ENCODE measurements around the gene DOCK8.
A peak's percentile ranks its signal among the peaks of the same experiment; 100 is the strongest.

The DOCK8 gene

DNA sequence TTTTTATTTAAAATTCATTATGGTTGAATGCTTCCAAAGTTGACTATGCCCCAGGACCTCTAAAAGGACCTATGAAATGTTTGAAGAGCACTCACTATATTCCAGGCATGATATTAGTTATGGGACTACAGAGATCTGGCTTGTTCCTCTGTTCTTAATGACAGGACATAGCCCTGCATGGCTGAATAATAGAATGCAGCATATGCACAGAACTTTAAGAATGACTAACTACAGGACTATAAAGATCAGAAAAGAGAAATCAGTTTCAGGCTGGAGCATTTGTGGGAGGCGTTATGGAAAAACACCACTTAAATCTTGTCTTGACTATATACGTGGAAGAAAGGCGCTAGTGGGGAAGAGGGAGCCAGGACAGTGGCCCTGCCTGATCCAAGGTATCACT is 239.2 kb downstream of the DOCK8 start:
- H3K4me3 ChIP-seq (ENCODE audit: low read depth, low read length): no peak overlapping the region

DNA sequence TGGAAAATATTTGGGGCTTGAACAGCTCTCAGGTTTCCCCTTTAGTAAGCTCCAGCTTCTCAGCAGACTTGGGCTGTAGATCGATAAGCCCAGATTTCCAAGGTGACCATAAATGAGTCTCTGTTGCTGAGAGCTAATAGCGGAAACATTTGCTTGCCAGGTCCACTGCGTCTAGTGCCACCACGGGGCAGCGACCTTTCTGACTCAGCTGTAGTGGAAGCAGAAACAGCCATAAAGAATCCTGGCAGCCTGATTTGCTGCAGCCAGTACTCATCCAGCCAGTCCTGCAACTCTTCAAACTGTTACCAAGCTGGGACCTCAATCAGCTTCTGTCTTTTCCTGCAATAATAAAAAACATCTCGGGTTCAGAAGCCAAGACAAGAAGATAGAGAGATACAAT is 241.7 kb downstream of the DOCK8 start:
- no peak overlapping the region for H3K4me3 ChIP-seq (ENCODE audit: low read depth, low read length)

DNA sequence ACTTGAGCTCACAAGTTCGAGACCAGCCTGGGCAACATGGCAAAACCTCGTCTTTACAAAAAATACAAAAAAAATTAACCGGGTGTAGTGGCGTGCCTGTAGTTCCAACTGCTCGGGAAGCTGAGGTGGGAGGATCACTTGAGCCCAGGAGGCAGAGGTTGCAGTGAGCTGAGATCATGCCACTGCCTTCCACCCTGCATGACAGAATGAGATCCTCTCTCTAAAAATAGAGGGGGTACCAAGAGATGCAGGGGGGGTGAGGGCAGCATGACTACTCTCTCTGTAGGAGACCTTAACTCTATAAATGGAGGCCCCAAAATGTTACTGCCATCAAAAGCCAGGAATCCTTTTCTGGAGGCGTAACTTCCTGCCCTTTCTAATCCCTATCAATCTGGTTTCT is 243.9 kb downstream of the DOCK8 start:
- no peak overlapping the region for H3K4me3 ChIP-seq (ENCODE audit: low read depth, low read length)

DNA sequence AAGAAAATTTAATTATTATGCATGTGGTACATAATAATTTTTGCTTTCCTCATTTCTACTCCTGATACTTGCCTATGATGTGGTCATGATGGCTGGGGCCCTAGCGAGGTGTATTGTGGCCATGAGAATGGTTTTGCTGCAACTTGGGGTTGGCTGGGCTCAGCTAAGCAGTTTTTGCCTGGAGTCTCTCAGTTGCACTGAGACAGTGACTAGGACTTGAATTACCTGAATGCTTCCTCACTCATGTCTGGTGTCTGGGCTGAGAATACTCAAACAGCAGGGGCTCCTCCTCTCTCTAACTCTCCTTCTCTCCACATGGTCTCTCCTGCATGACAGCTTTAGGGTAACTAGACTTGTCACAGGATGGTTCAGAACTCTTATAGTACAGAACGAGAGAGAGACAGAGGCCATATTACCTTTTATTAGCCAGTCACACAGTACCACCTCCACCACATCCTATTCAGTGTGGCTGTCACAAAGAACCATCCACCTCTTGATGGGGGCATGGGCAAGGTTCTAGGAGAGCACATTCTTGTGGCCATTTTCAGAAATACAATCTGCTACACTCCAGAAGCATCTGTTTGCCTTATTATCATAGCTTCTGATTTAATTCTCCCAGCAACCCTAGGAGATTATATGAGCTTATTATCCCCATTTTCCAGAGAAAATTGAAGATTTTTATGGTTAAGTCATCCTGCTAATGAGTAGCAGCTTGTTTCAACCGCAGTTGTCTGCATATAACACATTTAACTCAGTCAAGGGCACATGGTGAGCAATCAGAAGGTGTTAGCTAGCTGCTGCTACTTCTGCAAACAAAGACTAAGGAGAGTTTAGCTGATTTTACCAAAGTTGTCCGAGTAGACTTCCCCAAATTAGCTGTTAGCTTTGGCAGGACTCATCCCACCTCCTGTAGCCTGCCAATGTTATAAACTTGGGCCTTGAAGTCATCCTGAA is 245.1 kb downstream of the DOCK8 start:
- no peak overlapping the region for H3K4me3 ChIP-seq (ENCODE audit: low read depth, low read length)

DNA sequence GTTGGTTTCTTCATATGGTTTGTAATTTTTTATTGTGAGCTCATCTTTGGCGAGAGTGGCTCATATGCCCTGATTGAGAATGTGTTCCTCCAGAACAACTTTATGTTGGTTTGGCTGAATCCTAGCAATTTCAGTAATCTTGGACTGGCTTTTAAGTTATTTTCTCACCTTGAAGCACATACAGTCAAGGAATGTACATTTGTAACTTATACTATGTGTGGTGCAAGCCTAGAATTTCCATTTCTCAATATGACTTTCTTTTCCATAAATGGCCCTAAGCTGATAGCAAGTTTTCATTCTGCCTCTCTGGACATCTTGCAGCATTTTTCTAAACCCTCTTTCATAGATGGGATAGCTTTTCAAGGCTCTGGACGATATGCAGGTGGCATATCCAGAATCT is 247.5 kb downstream of the DOCK8 start:
- no peak overlapping the region for H3K4me3 ChIP-seq (ENCODE audit: low read depth, low read length)

DNA sequence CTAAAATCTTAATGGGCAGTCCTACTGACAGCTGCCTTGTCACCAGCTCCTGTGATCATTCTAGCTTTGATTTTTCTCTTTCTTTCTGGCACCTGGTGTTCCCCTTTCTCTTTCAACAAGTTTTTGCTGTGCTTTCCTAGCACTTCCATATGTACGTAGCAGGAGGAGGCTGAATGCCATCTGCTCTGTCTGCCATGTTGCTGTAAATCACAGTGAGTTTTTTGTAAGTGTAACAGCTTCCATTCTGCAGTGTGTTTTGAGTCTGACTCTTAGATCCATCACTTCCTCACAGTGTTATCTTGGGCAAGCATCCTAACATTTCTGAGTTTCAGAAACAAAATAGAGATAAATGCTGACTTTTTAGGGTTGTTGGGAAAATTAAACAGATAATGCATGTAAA is 247.9 kb downstream of the DOCK8 start:
- no peak overlapping the region for H3K4me3 ChIP-seq (ENCODE audit: low read depth, low read length)

DNA sequence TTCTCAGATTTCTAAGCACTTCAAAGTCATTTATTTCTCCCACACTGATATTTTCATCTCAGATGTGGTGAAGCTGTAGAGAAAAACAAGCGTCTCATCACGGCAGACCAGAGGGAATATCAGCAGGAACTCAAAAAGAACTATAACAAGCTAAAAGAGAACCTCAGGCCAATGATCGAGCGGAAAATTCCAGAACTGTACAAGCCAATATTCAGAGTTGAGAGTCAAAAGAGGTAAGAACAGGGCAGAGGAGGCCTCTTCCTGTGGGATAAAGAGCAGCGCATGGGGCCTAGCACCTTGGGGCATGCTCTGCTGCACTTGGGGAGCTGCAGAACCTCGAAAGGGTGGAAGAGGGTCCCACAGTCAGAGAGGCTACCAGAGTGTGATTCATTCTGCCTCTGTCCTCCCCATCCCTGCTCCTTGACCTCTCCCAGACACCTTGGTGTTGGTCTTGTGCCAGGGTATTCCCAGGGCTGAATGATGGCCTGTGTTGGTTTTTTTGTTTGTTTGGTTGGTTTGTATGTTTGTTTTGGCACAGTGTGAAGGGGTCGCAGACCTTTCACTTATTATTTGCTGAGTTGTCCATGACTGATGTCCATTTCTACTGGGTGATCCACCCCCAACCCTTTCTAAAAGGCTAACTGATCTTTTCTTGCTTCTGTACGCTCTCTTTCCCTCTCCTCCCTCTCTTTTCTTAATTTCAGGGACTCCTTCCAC is 248.9 kb downstream of the DOCK8 start:
- H3K4me3 ChIP-seq (ENCODE audit: low read depth, low read length): no peak overlapping the region

DNA sequence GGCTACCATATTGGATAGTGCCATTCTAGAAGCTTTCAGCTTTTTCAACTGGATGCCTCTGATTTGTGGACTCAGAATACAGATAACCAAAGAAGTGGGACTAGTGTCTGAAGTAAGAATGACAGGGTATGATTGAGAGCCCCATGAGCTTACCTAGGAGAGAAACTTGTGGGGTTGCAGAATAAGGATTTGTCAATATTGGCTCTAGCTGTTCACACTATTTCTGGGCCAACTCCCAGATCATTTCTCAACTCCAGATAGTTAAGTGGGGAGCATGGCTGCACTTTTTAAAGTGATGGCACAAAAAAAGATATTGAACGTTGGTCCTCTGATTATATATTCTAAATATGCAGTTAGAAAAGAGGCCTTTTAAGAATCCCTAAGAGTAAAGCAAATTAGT is 252.1 kb downstream of the DOCK8 start:
- no peak overlapping the region for H3K4me3 ChIP-seq (ENCODE audit: low read depth, low read length)

DNA sequence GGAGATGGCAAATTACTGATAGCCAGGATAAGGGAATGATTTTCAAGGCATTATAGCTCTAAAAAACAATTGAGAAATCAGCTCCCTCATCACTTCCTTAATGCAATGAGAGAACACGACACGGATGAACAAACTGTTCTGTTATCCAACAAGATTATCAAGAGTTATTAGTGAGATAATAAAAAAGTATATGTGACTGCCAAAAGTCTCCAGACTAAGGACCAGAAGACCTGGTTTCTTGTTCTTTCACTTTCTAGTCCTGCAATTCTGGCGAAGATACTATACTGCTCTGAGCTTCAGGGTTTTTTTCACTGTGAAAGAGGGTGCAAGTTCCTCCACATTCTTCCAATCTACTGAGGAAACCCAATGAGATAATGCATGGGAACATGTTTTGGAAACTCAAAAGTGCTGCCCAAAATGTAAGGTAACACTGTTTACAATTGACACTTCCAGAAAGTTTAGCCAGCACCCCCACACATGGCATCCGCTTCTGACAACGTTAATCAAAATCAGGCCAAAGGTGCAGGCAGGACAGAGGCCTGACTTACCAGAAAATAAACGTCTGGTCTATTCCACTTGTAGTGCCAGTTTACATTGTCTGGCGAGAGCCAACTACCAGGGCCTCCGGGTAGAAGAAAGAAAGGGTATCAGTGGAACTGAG is 254.2 kb downstream of the DOCK8 start:
- no peak overlapping the region for H3K4me3 ChIP-seq (ENCODE audit: low read depth, low read length)

DNA sequence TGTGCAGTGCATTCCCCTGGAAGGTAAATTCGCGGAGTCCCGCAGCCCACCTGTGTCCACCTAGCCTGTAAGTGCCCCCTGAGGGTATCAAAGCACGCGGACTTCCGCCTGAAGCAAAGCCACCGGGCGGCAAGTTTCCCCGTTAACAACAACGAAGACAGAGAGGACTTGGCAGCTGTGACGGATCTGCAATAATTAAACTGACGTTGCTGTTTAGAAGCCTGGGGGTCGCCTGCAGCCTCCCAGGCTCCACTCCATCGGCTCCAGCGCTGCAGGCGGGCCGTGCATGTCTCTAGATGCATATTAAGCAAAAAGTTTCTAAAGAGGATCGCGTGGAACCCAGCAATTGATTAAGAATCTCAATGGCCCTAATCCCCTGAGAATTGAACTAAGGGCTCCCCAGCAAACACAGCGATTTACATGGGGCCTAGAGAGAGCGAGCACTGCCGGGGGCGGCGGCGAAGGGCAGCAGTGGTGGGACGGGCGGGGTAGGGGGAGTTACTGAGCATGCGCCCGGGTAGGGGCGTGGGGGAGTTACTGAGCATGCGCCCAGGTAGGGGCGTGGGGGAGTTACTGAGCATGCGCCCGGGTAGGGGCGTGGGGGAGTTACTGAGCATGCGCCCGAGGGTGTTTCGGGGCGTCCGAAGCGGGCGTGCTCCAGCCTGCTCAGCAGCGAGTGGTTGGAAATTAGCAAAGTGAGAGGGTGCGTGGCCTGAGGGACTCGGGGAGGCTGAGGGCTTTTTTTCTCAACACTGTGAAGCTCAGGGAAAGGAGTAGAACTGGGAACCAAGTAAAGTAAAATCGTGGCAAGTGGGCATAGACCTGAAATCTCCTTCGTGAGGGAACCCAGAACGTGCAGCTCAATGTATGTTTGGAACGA is 255.2 kb downstream of the DOCK8 start:
- peak overlapping the region; percentile 49 for H3K4me3 ChIP-seq (ENCODE audit: low read depth, low read length)

DNA sequence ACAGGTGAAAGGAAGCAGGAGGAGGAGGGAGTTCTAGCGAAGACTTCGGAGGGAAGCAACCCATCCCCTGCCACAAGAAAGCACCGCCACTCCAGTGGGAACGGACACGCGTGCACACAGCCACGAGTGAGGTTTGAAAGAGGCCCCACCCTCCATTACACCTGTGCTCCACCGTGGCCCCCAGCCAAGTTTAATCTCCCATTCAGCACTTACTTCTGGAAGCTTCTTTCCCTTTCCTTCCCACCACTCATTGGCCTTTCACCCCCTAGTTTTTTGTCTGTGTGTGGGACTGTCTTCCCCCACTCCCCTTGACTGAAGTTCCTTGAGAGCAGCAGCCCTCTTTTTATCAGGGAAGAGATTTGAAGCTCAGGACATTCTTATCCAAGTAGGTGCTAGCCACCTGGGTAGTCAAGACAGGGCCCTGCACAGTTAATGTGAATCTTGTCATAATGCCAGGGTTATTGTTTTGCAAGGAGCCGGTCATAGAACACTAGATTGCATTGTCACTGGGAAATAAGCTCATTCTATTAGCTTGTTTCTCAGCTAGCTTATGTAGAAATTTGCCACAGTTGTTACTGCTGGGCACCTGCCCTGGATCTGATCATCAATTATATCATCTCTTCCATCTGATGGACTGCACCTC is 256.0 kb downstream of the DOCK8 start:
- H3K4me3 ChIP-seq (ENCODE audit: low read depth, low read length): peak overlapping the region; percentile 49

DNA sequence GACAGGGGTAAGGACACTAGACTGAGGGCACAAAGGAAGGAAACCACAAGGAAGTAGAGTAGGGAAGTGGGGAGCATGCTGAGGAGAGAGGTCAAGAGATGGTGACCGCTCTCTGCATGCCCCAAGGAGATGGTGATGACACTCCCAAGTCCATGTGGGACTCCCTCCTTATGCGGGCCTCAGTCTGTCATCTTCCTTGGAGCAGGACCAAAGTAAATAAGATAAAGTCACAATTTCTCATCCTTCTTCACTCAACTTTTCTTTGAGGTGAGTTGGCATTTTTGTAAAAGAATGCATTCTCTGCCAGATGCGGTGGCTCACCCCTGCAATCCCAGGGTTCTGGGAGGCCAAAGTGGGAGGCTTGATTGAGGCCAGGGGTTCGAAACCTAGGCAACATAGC is 256.7 kb downstream of the DOCK8 start:
- no peak overlapping the region for H3K4me3 ChIP-seq (ENCODE audit: low read depth, low read length)

DNA sequence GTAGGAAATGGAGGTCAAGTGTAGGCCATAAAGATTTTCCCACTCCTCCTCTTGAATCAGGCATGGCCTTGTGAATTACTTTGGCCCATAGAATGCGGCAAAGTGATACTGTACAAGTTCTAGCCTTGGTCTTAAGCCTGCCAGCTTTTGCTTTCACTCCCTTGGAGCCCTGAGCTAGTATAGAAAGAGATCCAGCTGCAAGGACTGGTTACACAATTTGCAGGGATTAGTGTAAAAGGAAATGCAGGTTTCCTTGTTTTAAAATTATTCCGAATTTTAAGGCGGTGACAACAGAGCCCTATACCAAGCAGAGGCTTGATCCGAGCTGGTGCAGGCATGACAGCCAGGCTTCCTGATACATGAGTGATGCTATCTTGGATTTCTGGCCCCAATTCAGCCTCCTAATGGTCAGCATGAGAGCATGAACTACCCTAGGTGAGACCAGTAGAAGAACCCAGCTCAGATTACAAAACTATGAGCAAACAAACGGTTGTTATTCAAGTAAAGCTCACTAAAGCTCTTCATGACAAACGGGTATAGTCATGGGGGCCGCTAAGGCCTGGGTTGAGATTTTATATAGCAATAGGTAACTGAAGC is 257.9 kb downstream of the DOCK8 start:
- no peak overlapping the region for H3K4me3 ChIP-seq (ENCODE audit: low read depth, low read length)

DNA sequence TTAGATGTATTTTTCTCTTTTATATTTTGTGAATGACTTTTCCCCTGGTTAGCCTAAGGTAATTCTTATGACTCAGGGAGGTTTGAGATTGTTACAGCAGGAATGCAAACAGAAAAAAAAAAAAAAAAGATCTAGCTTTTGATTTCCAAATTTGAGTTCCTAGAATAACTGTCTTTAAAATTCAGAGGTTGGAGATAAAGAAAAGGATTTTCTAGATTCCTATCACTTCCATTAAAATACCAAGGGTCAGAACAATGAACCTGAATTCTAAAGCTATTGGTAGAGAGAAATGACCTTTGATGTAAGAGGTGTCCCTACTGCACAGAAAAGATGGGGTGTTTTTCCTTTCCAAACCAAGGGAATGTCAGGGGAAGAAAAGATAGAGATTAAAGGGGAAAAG is 262.5 kb downstream of the DOCK8 start:
- H3K4me3 ChIP-seq (ENCODE audit: low read depth, low read length): no peak overlapping the region

DNA sequence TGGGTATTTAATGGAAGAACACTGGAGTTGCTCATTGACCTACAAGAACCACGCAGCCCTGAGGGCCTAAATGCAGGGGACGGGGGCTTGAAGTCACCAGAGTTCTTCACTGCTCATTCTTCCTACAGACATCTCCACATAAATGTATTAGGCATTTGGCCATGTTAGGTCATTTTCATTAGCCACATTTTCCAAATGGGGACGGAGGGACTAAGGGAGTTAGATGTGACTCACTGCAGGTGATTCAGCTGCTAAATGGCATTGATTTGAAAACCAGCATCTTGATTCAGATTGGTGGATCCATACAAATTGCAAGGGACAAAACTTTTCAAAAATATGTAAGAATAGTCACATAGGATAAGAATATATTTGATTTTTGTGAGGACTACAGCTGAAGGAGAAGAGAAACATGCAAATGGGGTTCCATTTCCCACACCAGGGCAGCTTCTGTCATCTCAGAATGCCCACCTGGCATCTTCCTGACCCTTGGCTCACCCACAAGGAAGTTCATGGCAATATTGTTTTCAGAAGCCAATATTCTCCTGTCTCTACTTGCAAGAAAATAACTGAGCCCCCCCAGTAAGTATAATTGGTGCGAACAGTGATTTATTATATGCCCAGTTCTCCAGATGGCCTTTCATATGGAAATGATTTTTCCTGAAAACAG is 264.8 kb downstream of the DOCK8 start:
- no peak overlapping the region for H3K4me3 ChIP-seq (ENCODE audit: low read depth, low read length)

DNA sequence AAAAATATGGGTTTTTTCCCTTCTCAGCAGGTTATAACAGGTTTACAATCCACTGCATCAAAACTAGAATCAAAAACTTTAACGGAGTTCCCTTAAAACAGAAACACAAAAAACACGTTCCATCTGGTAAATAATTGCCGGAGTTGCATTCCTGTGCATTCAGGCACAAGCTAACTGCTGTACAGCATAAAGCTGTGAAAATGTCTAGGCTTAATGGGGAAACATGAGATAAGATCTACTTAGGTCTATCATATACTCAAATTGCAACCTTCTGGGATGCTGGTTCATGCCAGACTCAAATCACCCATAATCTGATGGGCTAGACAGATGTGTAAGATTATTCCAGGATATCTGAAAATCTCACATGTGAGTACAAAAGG is 265.3 kb downstream of the DOCK8 start:
- H3K4me3 ChIP-seq (ENCODE audit: low read depth, low read length): no peak overlapping the region

DNA sequence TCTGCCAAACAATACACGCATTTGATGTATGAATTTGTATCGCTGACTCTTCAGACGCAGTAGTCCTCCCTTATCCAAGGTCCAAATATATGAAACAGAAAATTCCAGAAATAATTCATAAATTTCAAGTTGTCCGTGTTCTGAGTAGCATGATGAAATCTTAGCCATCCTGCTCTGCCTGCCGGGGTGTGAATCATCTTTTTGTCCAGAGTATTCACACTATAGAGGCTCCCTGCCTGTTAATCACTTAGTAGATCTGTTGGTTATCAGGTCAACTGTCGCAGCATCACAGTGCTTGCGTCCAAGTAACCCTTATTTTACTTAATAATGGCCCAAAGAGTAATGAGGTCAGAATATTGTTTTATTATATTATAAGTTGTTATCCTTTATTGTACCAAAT is 268.1 kb downstream of the DOCK8 start:
- H3K4me3 ChIP-seq (ENCODE audit: low read depth, low read length): no peak overlapping the region

DNA sequence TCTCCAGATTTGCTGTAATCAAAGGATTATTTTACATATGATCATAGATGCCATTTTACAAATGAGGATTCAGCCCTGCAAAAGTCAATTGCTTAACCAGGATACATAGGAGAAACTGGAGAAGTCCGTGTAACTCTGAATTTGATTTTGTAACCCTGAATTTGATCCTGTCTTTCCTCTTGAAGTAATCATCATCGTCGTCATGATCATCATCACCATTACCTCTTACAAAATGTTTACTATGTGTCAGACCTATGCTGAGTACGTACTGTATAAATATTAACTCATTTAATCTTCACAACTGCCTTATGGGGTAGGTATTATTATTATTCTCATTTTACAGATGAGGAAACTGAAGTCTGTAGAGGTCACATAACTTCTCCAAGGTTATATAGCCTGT is 271.5 kb downstream of the DOCK8 start:
- H3K4me3 ChIP-seq (ENCODE audit: low read depth, low read length): no peak overlapping the region

DNA sequence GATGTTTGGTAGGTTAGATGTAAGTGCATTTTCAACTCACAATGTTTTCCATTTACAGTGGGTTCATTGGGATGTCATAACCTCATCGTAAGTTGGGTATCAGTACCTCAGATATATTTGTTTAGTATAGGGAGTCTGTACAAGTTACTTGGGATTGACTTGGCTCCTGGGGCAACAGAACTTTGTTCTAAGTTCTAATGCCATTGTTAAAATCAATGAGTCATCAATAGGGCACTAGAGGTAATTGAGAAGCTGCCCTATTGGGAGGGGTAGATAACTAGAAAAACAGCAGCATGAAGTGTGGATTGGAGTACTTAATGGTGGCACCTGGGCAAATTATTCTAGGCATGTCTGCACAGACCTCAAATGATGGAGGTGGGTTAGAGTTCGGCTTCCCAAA is 272.8 kb downstream of the DOCK8 start:
- H3K4me3 ChIP-seq (ENCODE audit: low read depth, low read length): no peak overlapping the region

All from iPS-11a (cell line).